K562 (cell line): ENCODE measurements around the gene PCDHGB5. TPM values are rescaled to one million over a fixed set of nuclear protein-coding genes. Genes with fewer than 3 reads are reported as not detected.

Experiments used
- ATAC-seq: fragments of 200-7000 bp; cut with Tn5 transposase; 3 replicates; pipeline ENCODE4 v1.9.1; 2020; ENCODE audit warnings: moderate library complexity
- BruUV-seq: library from RNA; stranded (reverse); fragments of 400-500 nt; replicated peaks from 2 replicates; lab custom pipeline; 2021; lab: Mats Ljungman, UMichigan
- CTCF ChIA-PET: fragments of 300-600 bp; formaldehyde crosslinking; extraction: SDS; loops from one replicate; lab custom pipeline; 2021; ENCODE audit warnings: low intra/inter-chr PET ratio; lab: Yijun Ruan, JAX
- POLR2A ChIA-PET: fragments of 300-600, 350-650 bp; sonication (Branson Sonifier 250); formaldehyde crosslinking; extraction: SDS; loops from one replicate; lab custom pipeline; 2021; ENCODE audit warnings: antibody characterized with exemption, inconsistent platforms; lab: Yijun Ruan, JAX
- DNase-seq, 4 experiments: peaks; one replicate each; pipeline versions ENCODE4 v3.0.0 to v3.0.0-alpha.2; 2011 to 2018; ENCODE audit warnings: low spot score in 3 of 4, mixed read lengths in 3 of 4; ENCODE audit errors: extremely low read depth in 1 of 4
- FAIRE-seq: peaks from 2 replicates; lab custom pipeline; 2011; peaks lifted over from hg19 to GRCh38; lab: Jason Lieb, UNC
- H2AFZ ChIP-seq: 2 replicates; pipeline ENCODE4 v1.6.0; 2011; ENCODE audit warnings: low read depth, low read length, control low read depth, inconsistent platforms
- H3K27ac ChIP-seq: fragments of 200-600 bp; 3 replicates; pipeline ENCODE4 v1.8.0; 2011; ENCODE audit warnings: low read depth, mild to moderate bottlenecking, control low read depth, inconsistent platforms, low read length, moderate library complexity, mixed read lengths; ENCODE audit errors: extremely low read depth
- H3K27me3 ChIP-seq, 2 experiments: fragments of 300-600 bp in 1 of 2; 2 replicates in 1 of 2; 3 replicates in 1 of 2; pipeline versions ENCODE4 v1.6.0 to v1.8.0; 2011; ENCODE audit warnings: inconsistent platforms in 2 of 2, low read length in 2 of 2, mild to moderate bottlenecking in 1 of 2, mixed read lengths in 1 of 2, moderate library complexity in 1 of 2; ENCODE audit not compliant: control insufficient read depth in 2 of 2, insufficient read depth in 2 of 2
- H3K36me3 ChIP-seq: fragments of 300-600 bp; 3 replicates; pipeline ENCODE4 v1.8.0; 2011; ENCODE audit warnings: mild to moderate bottlenecking, low read length, inconsistent platforms; ENCODE audit not compliant: control insufficient read depth, insufficient read depth
- H3K4me1 ChIP-seq, 2 experiments: fragments of 200-600 bp in 1 of 2; replicated peaks in 1 of 2; 2 replicates in 1 of 2; 3 replicates in 1 of 2; pipeline versions ENCODE4 v1.5.1 to v1.8.0; 2011; ENCODE audit warnings: inconsistent platforms in 2 of 2, low read length in 2 of 2, mild to moderate bottlenecking in 1 of 2, mixed read lengths in 1 of 2, moderate library complexity in 1 of 2; ENCODE audit not compliant: control insufficient read depth in 2 of 2, insufficient read depth in 2 of 2
- H3K4me2 ChIP-seq: 2 replicates; pipeline ENCODE4 v1.6.1; 2011; ENCODE audit warnings: low read length, control low read depth, inconsistent platforms, mixed read lengths; ENCODE audit not compliant: insufficient read depth
- H3K4me3 ChIP-seq: fragments of 200-600 bp; sonication (generic), shearing (Covaris generic); 2 replicates; pipeline ENCODE4 v1.5.1; 2016; ENCODE audit warnings: control low read depth, inconsistent platforms
- H3K79me2 ChIP-seq: fragments of 200-600 bp; 3 replicates; pipeline ENCODE4 v1.8.0; 2011; ENCODE audit warnings: low read length, inconsistent platforms; ENCODE audit not compliant: control insufficient read depth, insufficient read depth
- H3K9ac ChIP-seq, 2 experiments: 2 replicates each; pipeline versions ENCODE4 v1.6.0 to v1.6.1; 2011; ENCODE audit warnings: low read depth in 2 of 2, low read length in 2 of 2, control low read depth in 1 of 2, inconsistent platforms in 1 of 2, mild to moderate bottlenecking in 1 of 2, mixed read lengths in 1 of 2; ENCODE audit not compliant: insufficient read depth in 1 of 2
- H3K9me1 ChIP-seq: one replicate; pipeline ENCODE4 v1.6.0; 2011; ENCODE audit warnings: inconsistent platforms, mild to moderate bottlenecking, low read length, moderate library complexity; ENCODE audit not compliant: control insufficient read depth, insufficient read depth
- H3K9me3 ChIP-seq: replicated peaks from 2 replicates; pipeline ENCODE4 v1.5.1; 2011; ENCODE audit warnings: low read depth, low read length, inconsistent platforms; ENCODE audit not compliant: control insufficient read depth, insufficient read depth
- H4K20me1 ChIP-seq: replicated peaks from 2 replicates; pipeline ENCODE4 v1.6.1; 2011; ENCODE audit warnings: low read length, inconsistent platforms, mixed read lengths; ENCODE audit not compliant: control insufficient read depth, insufficient read depth
- MXD1 ChIP-seq: fragments of 250-450 bp; sonication (Bioruptor Pico); IDR thresholded peaks from 2 replicates; pipeline ENCODE4 v1.8.0; 2021; ENCODE audit warnings: borderline replicate concordance, mild to moderate bottlenecking, moderate library complexity; ENCODE audit not compliant: poor library complexity, severe bottlenecking
- ZNF75A ChIP-seq: fragments of 450-650 bp; formaldehyde crosslinking; IDR thresholded peaks from 2 replicates; pipeline ENCODE4 v1.4.0; 2020; ENCODE audit warnings: mild to moderate bottlenecking
- WGBS: fragments of 100-300 bp; shearing (Covaris generic); methylation state at CpG from one replicate; pipeline ENCODE4 v1.1.6; 2016; ENCODE audit warnings: low coverage, mixed read lengths; ENCODE audit not compliant: insufficient coverage; ENCODE audit errors: missing lambda C conversion rate; 5-methylcytosine and 5-hydroxymethylcytosine counted together
- in situ Hi-C: fragments of 300-500 bp; cut with MboI; formaldehyde crosslinking; loops from 4 replicates; pipeline ENCODE4 v1.15.0; 2018; ENCODE audit warnings: inconsistent platforms, mixed read lengths
- intact Hi-C: fragments of 100-400 bp; cut with micrococcal nuclease; formaldehyde crosslinking; loops from 2 replicates; pipeline ENCODE4 v1.14.2; 2022
- polyA plus RNA-seq, 8 experiments: library from polyadenylated mRNA; depleted of rRNA in 4 of 8; stranded (reverse) in 5 of 8; unstranded in 3 of 8; fragments of >200 nt; fragmentation: Nextera tagmentation in 2 of 8; fragmentation: Illumina TruSeq in 1 of 8; extraction: Ambion mirVana in 2 of 8; extraction: Trizol in 1 of 8; gene quantifications; 2 replicates each; pipeline versions ENCODE4 v1.2.1 to v1.2.3, GENCODE V29; 2011 to 2014; ENCODE audit warnings: inconsistent platforms in 1 of 8, missing spikeins in 1 of 8
- total RNA-seq, 7 experiments: library from RNA; depleted of rRNA in 6 of 7; stranded (reverse); fragments of >200 nt in 6 of 7; fragmentation: Illumina TruSeq in 2 of 7; extraction: Trizol in 2 of 7; gene quantifications; 2 replicates each; pipeline versions ENCODE4 v1.2.1 to v1.2.3, GENCODE V29; 2011 to 2021; ENCODE audit warnings: low replicate concordance in 1 of 7
- TF ChIP-seq, protein P1 (sequence below): sonication (generic); formaldehyde crosslinking; IDR thresholded peaks from 2 replicates; pipeline ENCODE4 v1.8.0; 2023; ENCODE audit warnings: mild to moderate bottlenecking, missing genetic modification reagents

PCDHGB5 gene
- total and polyA plus RNA-seq, 9 of the 15 experiments (the other 6 are each of a cell fraction or from before 2014, with no cell fraction given) = 0.05 to 0.29 (median 0.12) TPM; not detected in 2

GRCh38 chr5:141366016-141366896, 31.5 kb upstream of the PCDHGB5 start:
- ChIA-PET CTCF (no interaction called here), POLR2A (no interaction called here)
- Histone ChIP-seq H3K27me3 (peaks cover 16 to 41% of the 10 kb centered on the region in 2 experiments), H3K9ac (0 out of 4 replicates have a peak overlapping the region, but pooled peaks of 1 of the 2 experiments have one; percentile 20), H3K9me3 (no peaks in the 10 kb centered on the region), H2AFZ (no peak overlapping the region), H3K36me3 (no peaks in the 10 kb centered on the region), H3K4me3 (no peak overlapping the region), H3K4me1 (peaks cover 0 to 12% of the 10 kb centered on the region in 2 experiments; a peak in 1 of 5 replicates), H3K4me2 (no peak overlapping the region), H3K9me1 (no peaks in the 10 kb centered on the region), H4K20me1 (no peaks in the 10 kb centered on the region), H3K27ac (no peak overlapping the region), H3K79me2 (no peaks in the 10 kb centered on the region)
- in situ Hi-C loops (no loop called here), intact Hi-C loops (no loop called here)
- TF ChIP-seq ZNF75A (0 out of 2 replicates have a peak, but pooled peaks have one; percentile 64), MXD1 (CRISPR knock-in tag) (no peak)
- TF ChIP-seq, protein P1, sequence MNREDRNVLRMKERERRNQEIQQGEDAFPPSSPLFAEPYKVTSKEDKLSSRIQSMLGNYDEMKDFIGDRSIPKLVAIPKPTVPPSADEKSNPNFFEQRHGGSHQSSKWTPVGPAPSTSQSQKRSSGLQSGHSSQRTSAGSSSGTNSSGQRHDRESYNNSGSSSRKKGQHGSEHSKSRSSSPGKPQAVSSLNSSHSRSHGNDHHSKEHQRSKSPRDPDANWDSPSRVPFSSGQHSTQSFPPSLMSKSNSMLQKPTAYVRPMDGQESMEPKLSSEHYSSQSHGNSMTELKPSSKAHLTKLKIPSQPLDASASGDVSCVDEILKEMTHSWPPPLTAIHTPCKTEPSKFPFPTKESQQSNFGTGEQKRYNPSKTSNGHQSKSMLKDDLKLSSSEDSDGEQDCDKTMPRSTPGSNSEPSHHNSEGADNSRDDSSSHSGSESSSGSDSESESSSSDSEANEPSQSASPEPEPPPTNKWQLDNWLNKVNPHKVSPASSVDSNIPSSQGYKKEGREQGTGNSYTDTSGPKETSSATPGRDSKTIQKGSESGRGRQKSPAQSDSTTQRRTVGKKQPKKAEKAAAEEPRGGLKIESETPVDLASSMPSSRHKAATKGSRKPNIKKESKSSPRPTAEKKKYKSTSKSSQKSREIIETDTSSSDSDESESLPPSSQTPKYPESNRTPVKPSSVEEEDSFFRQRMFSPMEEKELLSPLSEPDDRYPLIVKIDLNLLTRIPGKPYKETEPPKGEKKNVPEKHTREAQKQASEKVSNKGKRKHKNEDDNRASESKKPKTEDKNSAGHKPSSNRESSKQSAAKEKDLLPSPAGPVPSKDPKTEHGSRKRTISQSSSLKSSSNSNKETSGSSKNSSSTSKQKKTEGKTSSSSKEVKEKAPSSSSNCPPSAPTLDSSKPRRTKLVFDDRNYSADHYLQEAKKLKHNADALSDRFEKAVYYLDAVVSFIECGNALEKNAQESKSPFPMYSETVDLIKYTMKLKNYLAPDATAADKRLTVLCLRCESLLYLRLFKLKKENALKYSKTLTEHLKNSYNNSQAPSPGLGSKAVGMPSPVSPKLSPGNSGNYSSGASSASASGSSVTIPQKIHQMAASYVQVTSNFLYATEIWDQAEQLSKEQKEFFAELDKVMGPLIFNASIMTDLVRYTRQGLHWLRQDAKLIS (CRISPR knock-in tag) = no peak
- BruUV-seq = no TSS peak
- 5% methylated on average over 40 of the region's 46 CpGs for WGBS
- no peak for ATAC-seq
- DNase-seq = no peak
- FAIRE-seq = no peak
